Peyer's patch (tissue), 4 donors: ENCODE results near the gene CDK2.

ENCODE experiments used
- POLR2A ChIP-seq, 2 donors: fragments of 450-650 bp; IDR thresholded peaks; one replicate each; pipeline ENCODE4 v1.5.1; 2017; ENCODE audit warnings: antibody characterized with exemption in 2 of 2, mild to moderate bottlenecking in 2 of 2, moderate library complexity in 2 of 2
- TF ChIP-seq, protein P1 (sequence below), 6 experiments: fragments of 450-650 bp in 4 of 6; fragments of 200-600 bp in 2 of 6; sonication (generic) in 1 of 6; IDR thresholded peaks; one replicate each; pipeline ENCODE4 v1.5.1; 2017 to 2019; ENCODE audit warnings: antibody characterized with exemption in 6 of 6, mild to moderate bottlenecking in 3 of 6, moderate library complexity in 1 of 6

DNA sequence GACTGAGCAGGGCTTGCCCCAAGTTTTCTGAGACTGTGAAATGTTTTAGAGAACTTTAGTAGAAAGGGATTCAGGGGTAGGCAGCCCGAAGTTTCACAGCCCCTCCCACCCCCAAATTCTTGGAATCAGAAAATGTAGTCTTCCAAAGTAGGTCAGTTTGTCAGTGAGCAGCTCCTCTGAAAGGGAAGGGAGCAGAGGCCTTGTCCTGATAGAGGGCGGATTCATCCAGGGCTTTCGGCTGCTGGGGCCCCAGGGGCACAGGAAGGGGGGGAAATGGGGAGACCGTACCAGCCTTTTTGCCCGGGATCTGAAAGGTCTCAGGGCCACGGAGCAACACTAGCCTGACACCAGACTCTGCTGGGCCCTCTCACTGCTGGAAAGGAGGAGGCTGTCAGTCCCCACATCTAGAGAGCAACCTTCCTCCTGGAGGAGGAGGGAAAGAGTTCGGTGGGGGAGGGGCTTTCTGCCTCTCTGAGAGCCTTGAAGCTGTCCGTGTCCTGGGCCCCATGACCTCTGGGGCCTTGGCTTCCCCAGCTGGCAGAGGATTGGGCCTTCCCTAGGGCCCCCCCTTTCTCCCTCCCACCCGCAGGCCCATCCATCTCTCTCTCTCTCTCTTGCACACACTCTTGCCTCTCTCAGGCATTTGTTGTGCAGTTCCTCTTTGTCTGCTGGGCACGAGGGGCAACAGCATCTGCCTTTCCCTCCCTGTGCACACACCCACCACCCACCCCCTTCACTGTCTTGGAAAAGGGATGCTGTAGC lies 54.0 kb downstream of the CDK2 start, which contains the start of gene IKZF4:
- TF ChIP-seq, protein P1, sequence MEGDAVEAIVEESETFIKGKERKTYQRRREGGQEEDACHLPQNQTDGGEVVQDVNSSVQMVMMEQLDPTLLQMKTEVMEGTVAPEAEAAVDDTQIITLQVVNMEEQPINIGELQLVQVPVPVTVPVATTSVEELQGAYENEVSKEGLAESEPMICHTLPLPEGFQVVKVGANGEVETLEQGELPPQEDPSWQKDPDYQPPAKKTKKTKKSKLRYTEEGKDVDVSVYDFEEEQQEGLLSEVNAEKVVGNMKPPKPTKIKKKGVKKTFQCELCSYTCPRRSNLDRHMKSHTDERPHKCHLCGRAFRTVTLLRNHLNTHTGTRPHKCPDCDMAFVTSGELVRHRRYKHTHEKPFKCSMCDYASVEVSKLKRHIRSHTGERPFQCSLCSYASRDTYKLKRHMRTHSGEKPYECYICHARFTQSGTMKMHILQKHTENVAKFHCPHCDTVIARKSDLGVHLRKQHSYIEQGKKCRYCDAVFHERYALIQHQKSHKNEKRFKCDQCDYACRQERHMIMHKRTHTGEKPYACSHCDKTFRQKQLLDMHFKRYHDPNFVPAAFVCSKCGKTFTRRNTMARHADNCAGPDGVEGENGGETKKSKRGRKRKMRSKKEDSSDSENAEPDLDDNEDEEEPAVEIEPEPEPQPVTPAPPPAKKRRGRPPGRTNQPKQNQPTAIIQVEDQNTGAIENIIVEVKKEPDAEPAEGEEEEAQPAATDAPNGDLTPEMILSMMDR (IDR thresholded peaks at IDR 0.05): no peak
- no peak for TF ChIP-seq POLR2A (IDR thresholded peaks at IDR 0.05)
